ENCODE results near the gene ODF4.

DNA sequence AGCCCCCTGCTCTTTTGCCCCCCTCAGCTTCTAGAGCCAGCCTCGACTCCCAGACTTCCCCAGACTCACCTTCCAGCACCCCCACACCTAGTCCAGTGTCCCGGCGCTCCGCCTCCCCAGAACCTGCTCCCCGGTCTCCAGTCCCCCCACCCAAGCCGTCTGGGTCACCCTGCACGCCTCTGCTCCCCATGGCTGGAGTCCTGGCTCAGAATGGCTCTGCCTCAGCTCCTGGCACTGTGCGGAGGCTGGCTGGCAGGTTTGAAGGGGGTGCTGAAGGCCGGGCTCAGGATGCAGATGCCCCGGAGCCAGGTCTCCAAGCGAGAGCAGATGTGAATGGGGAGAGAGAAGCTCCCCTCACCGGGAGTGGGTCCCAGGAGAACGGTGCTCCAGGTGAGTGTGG lies 27.4 kb upstream of the ODF4 start:
- no peak for TF ChIP-seq HOXC10 (CRISPR knock-in tag; IDR thresholded peaks at IDR 0.05)
- TF ChIP-seq WT1 (tag by site-specific recombination; IDR thresholded peaks at IDR 0.05), result no peak
- TF ChIP-seq, protein P1, sequence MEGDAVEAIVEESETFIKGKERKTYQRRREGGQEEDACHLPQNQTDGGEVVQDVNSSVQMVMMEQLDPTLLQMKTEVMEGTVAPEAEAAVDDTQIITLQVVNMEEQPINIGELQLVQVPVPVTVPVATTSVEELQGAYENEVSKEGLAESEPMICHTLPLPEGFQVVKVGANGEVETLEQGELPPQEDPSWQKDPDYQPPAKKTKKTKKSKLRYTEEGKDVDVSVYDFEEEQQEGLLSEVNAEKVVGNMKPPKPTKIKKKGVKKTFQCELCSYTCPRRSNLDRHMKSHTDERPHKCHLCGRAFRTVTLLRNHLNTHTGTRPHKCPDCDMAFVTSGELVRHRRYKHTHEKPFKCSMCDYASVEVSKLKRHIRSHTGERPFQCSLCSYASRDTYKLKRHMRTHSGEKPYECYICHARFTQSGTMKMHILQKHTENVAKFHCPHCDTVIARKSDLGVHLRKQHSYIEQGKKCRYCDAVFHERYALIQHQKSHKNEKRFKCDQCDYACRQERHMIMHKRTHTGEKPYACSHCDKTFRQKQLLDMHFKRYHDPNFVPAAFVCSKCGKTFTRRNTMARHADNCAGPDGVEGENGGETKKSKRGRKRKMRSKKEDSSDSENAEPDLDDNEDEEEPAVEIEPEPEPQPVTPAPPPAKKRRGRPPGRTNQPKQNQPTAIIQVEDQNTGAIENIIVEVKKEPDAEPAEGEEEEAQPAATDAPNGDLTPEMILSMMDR (tag by site-specific recombination; IDR thresholded peaks at IDR 0.05), result no peak
- no peak for TF ChIP-seq ZNF214 (tag by site-specific recombination; IDR thresholded peaks at IDR 0.05; ENCODE audit: borderline replicate concordance)
- no peak for TF ChIP-seq ZNF184 (tag by site-specific recombination; IDR thresholded peaks at IDR 0.05)
- TF ChIP-seq ZNF335 (tag by site-specific recombination; conservative IDR thresholded peaks at IDR 0.05), result no peak
- TF ChIP-seq ZBTB48 (tag by site-specific recombination; IDR thresholded peaks at IDR 0.05), result no peak
- no peak for TF ChIP-seq ZNF274 (IDR thresholded peaks at IDR 0.05; ENCODE audit: low read length)
- TF ChIP-seq ZNF274 (tag by site-specific recombination; IDR thresholded peaks at IDR 0.05; ENCODE audit: borderline replicate concordance), result no peak
- TF ChIP-seq KLF9 (tag by site-specific recombination; IDR thresholded peaks at IDR 0.05; ENCODE audit: low read depth), result no peak
- no peak for TF ChIP-seq SALL2 (tag by site-specific recombination; IDR thresholded peaks at IDR 0.05; ENCODE audit: borderline replicate concordance)
- TF ChIP-seq GLI4 (tag by site-specific recombination; IDR thresholded peaks at IDR 0.05), result no peak
- TF ChIP-seq, protein P2, sequence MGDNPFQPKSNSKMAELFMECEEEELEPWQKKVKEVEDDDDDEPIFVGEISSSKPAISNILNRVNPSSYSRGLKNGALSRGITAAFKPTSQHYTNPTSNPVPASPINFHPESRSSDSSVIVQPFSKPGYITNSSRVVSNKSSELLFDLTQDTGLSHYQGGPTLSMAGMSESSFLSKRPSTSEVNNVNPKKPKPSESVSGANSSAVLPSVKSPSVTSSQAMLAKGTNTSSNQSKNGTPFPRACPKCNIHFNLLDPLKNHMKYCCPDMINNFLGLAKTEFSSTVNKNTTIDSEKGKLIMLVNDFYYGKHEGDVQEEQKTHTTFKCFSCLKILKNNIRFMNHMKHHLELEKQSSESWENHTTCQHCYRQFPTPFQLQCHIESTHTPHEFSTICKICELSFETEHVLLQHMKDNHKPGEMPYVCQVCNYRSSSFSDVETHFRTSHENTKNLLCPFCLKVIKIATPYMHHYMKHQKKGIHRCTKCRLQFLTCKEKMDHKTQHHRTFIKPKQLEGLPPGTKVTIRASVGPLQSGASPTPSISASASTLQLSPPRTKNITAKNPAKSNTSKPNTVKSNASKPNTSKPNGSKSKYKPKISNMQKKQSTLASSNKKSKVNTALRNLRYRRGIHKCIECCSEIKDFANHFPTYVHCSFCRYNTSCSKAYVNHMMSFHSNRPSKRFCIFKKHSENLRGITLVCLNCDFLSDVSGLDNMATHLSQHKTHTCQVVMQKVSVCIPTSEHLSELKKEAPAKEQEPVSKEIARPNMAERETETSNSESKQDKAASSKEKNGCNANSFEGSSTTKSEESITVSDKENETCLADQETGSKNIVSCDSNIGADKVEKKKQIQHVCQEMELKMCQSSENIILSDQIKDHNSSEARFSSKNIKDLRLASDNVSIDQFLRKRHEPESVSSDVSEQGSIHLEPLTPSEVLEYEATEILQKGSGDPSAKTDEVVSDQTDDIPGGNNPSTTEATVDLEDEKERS (tag by site-specific recombination; IDR thresholded peaks at IDR 0.05), result no peak

Measured in HEK293 (cell line).